GM18511 (cell line): ENCODE measurements around the gene CEACAM20.
"Not testable (repeated sequence)": the region's sequence is repeated elsewhere in the genome, so short reads cannot be mapped to it uniquely, and the experiment has no call there.

Experiments used
- ATAC-seq: cut with Tn5 transposase; IDR thresholded peaks from one replicate; pipeline ENCODE4 v1.9.1; 2021; ENCODE audit warnings: mild to moderate bottlenecking, moderate library complexity; ENCODE audit not compliant: unreplicated experiment

Gene CEACAM20

GRCh38 chr19:44529536-44529935 lies at the start of gene CEACAM20:
Gene CEACAM20 (minus strand): TSS chr19:44529675. CDS start chr19:44529509, 166 bp downstream.
- ATAC-seq = no peak

GRCh38 chr19:44577566-44577874 lies 48.0 kb upstream of the CEACAM20 start:
- ATAC-seq = no peak

GRCh38 chr19:44576843-44577565 lies 47.5 kb upstream of the CEACAM20 start:
- ATAC-seq = no peak

DNA sequence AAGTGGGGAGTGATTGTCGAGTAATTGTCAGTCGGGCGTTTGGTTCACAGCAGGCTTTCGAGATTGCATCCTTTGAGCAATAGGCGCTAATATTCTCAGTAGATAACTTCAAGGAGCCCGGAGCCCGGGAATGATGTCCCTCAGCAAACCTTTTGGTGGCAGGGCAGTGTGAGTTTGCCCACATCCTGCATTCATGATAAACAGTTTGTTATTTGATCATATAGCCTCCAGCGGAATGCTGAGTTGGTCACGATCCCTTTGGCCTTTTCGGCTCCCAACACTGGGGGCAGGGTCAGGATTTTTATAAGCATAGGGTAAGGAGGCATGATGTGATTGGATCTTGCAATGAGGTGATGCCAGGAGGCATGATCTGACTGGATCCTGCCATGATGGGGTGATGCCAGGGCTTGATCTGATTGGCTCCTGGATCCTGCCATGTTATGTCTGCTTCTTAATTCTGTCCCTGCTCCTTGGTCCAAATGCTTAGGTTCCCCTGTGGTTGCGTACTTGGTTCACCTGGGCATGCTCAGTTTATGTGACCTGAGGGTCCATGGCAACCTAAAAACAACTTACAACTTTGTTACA lies 45.7 kb upstream of the CEACAM20 start:
- no peak for ATAC-seq

DNA sequence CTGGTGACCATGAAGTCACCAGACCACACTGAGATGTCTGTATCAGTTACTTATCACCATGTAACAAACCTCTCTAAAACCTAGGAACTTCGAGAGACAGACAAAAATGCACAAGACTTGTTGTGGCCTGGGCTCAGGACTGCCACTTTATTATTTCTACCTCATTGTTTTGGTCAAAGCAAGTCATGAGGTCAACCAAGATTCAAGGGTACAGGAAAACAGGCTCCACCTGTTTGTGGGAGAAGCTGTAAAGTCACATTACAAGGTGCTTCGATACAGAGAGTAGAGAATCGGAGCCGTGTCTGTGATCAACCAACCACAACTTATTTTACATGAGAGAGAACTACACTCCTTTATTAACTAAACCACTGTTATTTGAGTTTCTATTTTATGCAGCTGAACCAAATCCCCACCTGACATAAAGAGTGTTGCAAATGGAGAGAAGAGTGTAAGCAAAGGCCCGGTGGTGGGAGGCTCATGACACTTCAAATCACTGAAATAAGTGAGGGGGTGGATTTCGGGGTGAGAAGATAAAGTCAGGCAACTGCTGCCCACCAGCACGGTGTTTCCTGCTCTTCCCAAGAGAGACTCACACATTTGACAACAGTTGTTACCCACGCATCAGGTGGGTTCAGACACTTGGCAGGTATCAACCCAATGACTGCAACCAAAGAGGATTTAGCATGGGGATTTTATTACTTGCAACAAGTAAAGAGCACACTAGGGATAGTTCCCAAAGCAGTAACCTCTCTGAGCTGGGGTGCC lies 44.9 kb upstream of the CEACAM20 start:
- ATAC-seq = no peak

GRCh38 chr19:44573627-44574026 lies 44.2 kb upstream of the CEACAM20 start:
- ATAC-seq = no peak

DNA sequence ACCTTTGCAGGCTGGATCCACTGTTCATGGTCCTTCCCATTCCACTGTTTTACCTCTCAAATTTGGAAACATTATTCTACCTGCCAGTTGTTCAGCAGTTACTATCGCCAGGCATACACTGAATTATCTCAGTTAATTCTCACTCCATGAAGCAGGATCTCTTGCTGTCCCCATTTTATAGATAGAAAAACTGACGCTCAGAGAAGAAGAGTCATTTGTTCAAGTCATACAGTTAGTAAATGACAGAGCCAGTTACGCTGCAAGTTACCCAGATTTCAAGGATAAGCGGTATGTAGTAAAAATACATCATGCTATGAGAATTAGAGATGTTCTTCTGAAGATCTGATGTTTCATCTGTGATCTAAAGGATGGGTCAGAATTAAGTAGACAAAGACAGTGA lies 43.7 kb upstream of the CEACAM20 start:
- no peak for ATAC-seq

DNA sequence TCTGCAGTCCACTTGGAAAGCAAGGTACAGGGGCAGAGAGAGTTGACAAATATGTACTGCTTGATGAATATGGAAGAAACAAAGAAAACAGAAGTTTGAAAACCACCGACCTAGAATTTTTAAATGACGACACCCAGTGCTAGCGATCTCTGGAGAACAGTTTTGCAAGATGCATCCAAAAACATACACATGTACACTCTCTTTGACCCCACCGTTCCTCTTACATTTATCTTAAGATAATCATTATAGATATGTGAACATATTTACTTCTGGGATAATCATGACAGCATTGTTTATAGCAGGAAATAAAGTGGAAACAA lies 43.1 kb upstream of the CEACAM20 start:
- no peak for ATAC-seq

GRCh38 chr19:44571830-44572580 lies 42.5 kb upstream of the CEACAM20 start:
- ATAC-seq = no peak

- no peak for ATAC-seq
Measured at GRCh38 chr19:44570984-44571684, 41.7 kb upstream of the CEACAM20 start.

DNA sequence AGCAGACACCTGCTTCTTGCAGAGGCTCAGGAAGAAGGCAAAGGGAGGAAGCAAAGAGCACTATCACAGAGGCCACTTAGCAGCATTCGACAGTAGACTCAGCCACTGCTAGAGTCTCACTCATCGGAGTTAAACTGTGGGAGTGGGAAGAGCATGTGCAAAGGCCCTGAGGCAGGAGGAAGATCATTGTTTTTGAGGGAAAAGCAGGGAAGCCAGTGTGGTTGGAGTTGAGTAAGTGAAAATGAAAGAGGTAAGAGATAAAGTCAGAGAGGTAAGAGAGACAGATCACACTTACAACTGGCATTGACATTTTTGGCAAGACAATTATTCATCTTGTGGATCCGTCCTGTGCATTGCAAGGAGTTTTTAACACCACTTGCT lies 41.1 kb upstream of the CEACAM20 start:
- no peak for ATAC-seq

GRCh38 chr19:44567745-44568144 lies 38.3 kb upstream of the CEACAM20 start:
- ATAC-seq = no peak

DNA sequence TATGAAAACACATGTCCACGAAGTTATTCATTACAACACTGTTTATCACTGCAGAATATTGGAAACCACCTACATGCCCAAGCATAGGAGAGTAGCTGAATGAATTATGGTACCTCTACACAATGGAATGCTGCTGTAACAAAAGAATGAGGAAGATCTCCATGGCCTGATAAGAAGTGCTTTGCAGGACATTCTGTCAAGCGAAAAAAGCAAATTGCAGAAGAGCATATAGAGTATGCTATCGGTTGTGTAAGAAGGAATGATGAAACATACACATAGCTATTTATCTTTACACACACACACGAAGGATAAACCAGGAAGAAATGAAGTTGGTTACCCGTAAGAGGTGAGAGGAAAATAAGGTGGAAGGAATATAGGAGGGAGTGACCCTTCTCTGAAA lies 37.5 kb upstream of the CEACAM20 start:
- no peak for ATAC-seq

- not testable (repeated sequence) for ATAC-seq
Measured at GRCh38 chr19:44563086-44563655, 33.7 kb upstream of the CEACAM20 start.

DNA sequence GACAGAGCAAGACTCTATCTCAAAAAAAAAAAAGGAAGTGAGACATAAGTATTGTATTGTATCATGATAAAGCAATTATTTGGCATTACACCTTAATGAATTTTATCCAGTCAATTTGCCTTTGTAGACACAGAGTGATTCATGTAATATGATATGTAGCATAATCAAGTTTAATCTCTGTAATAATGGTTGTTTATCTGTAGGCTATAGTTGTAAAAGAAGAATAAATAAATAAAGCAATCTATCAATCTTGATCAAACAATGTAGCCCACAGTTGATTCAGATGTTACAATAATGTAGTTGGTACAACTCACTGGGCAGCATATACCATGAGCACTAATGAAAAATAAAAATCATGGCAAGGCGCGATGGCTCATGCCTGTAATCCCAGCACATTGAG lies 28.5 kb upstream of the CEACAM20 start:
- no peak for ATAC-seq

DNA sequence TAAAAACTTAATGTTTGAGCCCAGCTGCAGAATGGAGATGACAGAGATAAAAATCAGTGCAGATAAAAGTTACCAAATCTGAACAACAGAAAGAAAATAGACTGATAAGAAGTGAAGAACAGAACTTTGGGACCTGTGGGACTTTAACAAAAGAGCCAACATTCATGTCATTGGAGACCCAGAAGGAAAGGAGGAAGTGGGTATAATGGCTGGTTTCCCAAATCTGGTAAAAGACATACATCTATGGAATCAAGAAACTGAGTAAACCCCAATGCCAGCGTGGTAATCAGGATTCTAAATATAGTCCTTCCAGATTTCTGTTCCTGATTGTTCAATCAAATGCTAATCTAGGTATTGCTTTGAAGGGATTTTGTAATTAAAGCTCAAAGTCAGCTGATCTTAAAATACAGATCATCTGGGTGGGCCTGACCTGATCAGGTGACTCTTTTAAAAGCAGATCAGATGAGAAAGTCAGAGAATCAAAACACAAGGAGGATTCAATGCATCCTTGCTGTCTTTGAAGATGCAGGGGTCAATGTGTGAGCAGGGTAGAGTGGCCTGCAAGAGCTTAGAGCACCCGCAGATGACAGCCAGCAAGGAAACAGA lies 25.3 kb upstream of the CEACAM20 start:
- ATAC-seq = no peak

DNA sequence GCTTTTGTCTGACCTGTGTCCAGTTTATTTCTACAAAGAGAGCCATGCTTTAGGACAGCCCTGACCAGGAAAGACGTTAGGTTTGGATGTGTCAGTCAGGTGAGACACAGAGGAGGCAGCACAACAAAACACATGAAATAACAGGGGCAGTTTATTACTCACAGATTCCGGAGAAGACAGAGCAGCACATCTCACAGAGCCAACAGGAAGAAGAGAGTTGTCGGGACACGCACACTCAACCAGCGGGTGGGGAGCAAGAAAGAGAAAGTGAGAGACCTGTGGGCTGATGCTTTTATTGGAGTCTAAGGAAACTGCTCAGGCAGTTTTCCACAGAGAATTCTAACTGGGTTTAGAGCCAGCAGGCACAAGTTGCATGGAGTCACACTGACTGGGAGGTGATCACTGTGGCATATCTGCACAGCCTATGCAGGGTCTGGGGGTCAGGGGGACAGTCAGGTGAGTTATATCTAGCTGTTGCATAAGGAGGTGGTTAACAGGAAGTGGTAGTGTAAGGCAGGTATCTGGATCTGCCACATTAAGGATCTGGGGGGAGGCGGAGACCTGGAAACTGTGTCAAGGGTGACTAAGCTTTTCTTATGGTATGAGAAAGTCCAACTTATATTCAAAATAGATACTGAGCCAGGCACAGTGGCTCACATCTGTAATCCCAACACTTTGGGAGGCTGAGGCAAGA lies 24.1 kb upstream of the CEACAM20 start:
- ATAC-seq = no peak

DNA sequence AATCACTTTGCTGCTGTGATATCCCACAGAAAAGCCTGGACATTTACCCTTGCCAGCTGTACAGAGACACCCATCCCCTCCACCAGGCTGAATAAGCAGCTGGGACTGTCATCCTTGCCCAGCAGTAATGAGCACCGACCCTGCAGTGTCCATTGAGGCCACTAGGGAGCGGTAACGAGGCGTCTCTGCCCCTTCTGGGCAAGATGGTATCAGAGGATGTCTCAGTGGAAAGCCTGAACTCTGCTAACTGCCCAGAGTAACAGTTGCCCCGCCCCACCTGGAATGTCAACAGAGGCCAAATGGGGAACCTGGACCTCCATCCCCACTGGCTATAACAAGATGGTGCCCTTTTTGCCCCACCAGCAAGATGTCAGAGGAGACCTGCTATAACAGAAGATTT lies 22.8 kb upstream of the CEACAM20 start:
- ATAC-seq = no peak

- ATAC-seq = no peak
Measured at GRCh38 chr19:44551850-44552249, 22.4 kb upstream of the CEACAM20 start.

DNA sequence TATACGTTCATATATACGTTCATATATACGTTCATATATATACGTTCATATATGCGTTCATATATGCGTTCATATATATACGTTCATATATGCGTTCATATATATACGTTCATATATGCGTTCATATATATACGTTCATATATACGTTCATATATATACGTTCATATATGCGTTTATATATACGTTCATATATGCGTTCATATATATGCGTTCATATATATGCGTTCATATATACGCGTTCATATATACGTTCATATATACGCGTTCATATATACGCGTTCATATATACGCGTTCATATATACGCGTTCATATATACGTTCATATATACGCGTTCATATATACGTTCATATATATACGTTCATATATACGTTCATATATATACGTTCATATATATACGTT lies 21.5 kb upstream of the CEACAM20 start:
- not testable (repeated sequence) for ATAC-seq
